ENCODE data around the gene VBP1.
"Not testable (repeated sequence)": the region's sequence is repeated elsewhere in the genome, so short reads cannot be mapped to it uniquely, and the experiment has no call there.

Gene VBP1

GRCh38 chrX:155266439-155266838 is 50.2 kb downstream of the VBP1 start:
- DNase-seq: no peak

GRCh38 chrX:155267995-155268394 is 51.7 kb downstream of the VBP1 start:
- DNase-seq: not testable (repeated sequence)

GRCh38 chrX:155270969-155271368 is 54.7 kb downstream of the VBP1 start:
- no peak for DNase-seq

GRCh38 chrX:155279873-155280272 is 63.6 kb downstream of the VBP1 start:
- DNase-seq: no peak

Measured in inflammatory macrophage treated with lipopolysaccharide for 1 hour (primary cell).